Stimulated activated naive CD4-positive, alpha-beta T cell treated with Interleukin-2 at 50 U/mL for 16 hours (primary cell): ENCODE results near the gene HDAC2.

Experiments used
- DNase-seq: peaks from one replicate; lab custom pipeline; 2025; lab: John Stamatoyannopoulos, UW

Gene HDAC2

DNA sequence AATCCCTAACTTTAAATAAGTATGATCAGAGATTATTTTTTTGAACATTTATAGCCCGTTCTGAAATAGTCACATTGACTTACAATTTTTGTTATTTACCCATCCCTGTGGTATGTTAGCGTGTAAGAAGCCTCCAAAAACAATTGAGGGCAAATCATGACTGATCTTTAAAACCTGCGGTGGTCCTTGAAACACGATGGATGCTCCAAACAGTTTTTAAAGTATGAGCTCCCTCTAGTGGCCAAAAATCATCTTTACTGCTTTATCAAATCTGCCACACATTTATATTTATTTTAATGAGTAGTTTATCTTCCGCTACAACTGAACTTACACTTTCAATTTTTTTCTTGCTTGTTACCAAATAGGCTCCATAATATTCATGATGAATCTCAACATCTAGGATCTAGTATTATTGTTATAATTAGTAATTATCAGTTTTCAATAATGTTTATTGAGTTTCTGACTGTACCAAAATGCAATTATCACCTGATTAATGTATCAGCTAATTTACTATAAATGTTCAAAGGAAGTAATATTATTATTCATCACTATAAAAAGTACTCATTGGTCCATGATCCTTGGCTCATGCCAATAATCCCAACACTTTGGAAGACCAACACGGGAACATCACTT is 61.6 kb downstream of the HDAC2 start:
- no peak for DNase-seq

DNA sequence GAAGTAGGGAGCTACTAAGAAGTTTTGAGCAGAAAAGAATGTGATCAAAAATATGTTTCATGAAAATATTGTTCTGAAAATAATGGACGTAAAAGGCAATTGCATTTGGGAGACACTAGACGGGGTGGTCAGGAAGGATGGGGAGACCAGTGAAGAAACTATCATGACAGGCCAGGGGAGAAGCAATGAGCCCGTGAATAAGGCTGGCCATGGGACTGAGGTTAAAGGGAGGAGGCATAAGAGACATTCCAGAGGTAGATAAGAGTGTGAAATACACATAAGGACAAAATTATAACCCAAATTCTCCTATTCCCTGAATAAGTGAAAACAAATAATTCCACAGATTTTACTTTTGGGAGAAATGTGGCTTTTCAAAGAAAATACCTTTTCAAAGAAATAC is 62.1 kb downstream of the HDAC2 start:
- no peak for DNase-seq

DNA sequence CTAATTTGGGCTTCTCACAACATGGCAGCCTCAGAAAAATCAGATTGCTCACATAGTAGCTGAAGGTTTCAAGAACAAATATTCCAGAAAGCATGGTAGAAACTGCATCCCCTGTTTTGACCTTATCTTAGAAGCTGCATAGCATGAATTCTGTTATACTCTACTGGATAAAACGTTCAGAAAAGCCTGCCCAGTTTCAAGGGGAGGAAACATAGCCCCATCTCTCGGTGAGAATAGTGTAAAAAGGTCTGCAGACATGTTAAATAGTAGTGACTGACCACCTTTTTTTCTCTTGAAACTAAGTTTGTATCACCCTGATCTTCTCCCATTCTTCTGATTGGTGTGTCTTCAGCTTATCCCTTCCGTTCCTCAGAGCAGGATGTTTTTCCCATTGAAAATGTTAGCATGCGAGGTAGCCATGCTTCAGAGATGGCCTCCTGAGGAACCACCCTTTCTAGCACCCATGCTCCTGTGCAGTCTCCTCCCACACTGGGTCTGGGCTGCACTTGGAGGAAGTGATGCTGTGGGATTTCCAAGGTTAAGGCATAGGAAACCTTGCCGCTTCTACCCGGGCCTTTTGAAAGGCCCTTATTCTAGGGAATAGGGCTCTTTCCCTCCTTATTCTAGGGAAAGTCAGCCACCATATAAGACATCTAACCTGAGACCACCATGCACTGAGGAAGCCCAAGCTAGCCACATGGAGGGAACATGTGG is 63.7 kb downstream of the HDAC2 start:
- DNase-seq, result no peak

DNA sequence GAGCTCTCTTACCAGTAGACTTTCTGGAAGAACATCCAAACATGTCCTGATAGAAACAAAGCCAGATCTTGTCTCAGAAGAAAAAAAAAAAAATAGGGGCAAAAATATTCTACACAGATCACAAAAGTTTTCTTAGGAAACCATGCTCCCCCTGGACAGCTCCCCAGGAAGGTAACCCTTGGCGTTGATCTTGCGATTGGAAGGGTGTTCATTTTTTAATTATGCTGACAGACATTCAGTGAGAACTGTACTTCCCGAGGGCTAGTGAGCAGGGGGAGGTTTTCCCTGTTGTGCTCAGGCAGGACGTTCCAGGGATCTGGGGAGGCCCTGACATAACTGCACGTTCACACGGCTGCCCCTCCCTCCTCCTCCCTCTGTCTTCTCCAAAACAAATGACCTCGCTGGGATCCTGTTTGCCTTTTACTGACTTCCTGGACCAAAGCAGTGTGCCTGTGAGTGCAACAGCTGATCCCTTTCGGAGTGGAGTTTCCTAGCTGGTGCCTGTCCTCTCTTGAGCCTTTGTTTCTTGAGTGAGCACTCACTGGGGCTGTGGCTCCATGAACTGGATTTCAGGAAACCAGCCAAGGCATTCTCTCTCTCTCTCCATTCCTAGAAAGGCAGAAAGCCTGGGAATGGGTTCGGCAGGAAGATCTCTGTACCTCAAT is 67.2 kb downstream of the HDAC2 start:
- no peak for DNase-seq

DNA sequence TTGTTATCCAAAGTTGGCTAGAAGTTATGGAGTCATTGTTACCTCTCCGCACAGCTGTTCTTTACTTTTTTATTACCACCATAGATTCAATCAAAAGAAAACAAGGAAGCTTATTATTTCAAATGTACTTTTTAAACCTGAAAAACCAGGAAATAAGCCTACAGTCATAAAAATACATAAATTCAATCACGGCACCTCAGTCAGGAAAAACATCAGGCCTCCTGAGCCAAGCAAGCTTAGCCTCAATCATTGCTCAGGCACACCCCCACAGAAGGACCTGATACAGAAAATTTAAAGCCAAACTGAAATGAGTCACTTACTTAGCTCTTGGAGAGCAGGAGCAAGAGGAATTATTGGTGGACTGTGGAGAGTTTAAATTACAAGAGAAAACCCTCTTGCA is 69.5 kb downstream of the HDAC2 start:
- DNase-seq, result no peak

DNA sequence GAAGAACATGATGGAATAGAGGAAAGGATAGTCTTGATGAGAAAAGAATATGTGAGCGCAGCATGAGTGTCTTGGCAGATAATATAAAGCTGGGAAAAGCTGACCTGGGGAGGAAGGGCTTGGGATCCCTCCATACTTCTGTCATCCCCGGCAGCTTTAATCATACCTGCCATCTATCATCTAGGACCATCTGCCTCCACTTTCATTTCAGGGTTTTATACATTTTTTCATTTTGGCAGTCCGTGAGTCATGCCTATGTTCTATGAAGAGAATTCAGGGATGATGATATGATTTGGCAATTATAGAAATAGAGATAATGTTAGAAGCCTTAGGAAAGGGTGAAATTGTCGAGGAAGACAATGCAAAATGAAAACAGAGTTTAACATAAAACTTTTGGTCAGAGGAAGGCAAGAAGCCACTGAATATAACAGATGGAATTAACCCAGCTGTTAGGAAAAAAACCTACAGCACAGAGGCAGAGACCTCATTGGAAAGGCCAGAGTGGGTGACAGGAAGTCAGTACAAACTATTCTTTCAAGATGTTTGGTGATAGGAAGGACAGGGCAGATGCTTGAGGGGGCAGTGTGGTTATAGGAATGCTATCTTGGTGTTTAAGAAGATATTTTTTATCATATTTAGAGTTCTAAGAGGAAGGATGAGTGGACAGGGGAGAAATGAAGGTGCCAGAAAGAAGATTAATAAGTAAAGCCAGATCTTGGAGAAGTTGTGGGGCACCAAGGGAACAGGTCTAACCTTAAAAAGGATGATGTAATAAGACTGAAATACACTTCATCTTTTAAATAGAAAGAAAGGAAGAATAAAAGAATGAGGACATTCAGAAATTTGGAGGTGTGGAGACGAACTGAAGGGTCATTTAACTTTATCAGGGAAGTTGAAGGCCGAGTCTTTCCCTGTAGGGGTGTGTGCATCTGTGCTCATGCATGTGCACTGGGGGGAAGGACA is 76.0 kb downstream of the HDAC2 start:
- DNase-seq, result no peak

GRCh38 chr6:113893866-113894265 is 77.1 kb downstream of the HDAC2 start:
- DNase-seq, result no peak

- DNase-seq, result no peak
Observed at GRCh38 chr6:113893451-113893850, 77.5 kb downstream of the HDAC2 start.

DNA sequence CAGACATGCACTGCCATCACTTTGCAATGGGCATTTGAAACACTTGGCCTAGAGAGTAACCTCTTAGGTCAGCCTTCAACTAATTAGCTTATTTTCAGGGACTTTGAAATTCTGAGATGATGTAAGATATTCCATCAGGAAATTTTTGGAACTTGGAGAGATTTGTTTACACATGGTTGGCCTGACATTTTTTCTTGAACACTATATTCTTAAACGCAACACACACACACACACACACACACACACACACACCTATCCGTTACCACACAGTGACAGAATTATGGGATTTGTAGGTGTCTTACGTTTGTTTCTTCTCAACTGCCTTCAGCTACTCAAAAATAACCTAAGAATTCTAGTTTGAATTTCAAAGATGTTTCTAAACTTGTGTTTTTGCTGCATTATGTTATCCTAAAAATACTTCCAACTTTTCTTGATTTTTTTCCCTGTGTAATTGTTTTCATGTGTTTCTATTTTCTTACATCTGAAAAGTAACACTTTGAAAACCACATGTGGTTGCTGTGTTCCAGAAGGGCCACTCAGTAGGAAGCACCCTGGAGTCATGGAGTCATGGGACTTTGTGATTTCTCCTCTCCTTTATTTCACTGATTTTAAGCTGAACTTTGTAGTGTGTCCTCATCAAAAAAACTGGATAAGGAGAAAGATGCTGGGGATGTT is 81.9 kb downstream of the HDAC2 start:
- DNase-seq, result no peak

- no peak for DNase-seq
Observed at GRCh38 chr6:113888493-113888892, 82.5 kb downstream of the HDAC2 start.

GRCh38 chr6:113886512-113886911 is 84.4 kb downstream of the HDAC2 start:
- DNase-seq, result no peak

GRCh38 chr6:113884011-113884410 is 86.9 kb downstream of the HDAC2 start:
- no peak for DNase-seq
